HG03520 (cell line): ENCODE measurements around the gene LCP2.

ENCODE experiments used
- ATAC-seq: cut with Tn5 transposase; IDR thresholded peaks from one replicate; pipeline ENCODE4 v1.9.1; 2021; ENCODE audit warnings: mild to moderate bottlenecking, moderate library complexity; ENCODE audit not compliant: unreplicated experiment

LCP2 gene

GRCh38 chr5:170296935-170297588, 515 bp downstream of the LCP2 start:
- ATAC-seq, result peak; percentile 52

- ATAC-seq, result no peak
These were observed 1.3 kb downstream of the LCP2 start for GRCh38 chr5:170296036-170296934.

GRCh38 chr5:170294556-170294955, 3.0 kb downstream of the LCP2 start:
- no peak for ATAC-seq

GRCh38 chr5:170294057-170294456, 3.5 kb downstream of the LCP2 start:
- ATAC-seq, result no peak

GRCh38 chr5:170293273-170293672, 4.3 kb downstream of the LCP2 start:
- ATAC-seq, result peak; percentile 56

- no peak for ATAC-seq
These were observed 5.1 kb downstream of the LCP2 start for GRCh38 chr5:170292179-170293104.

GRCh38 chr5:170290498-170290897, 7.1 kb downstream of the LCP2 start:
- no peak for ATAC-seq

GRCh38 chr5:170289764-170290163, 7.8 kb downstream of the LCP2 start:
- ATAC-seq, result no peak

GRCh38 chr5:170289121-170289520, 8.5 kb downstream of the LCP2 start:
- ATAC-seq, result no peak

GRCh38 chr5:170288551-170288950, 9.0 kb downstream of the LCP2 start:
- no peak for ATAC-seq

GRCh38 chr5:170288151-170288550, 9.4 kb downstream of the LCP2 start:
- no peak for ATAC-seq

- ATAC-seq, result no peak
These were observed 10.0 kb downstream of the LCP2 start for GRCh38 chr5:170287532-170287931.

- ATAC-seq, result no peak
These were observed 11.1 kb downstream of the LCP2 start for GRCh38 chr5:170286386-170286925.

- ATAC-seq, result no peak
These were observed 12.4 kb downstream of the LCP2 start for GRCh38 chr5:170285181-170285580.

- no peak for ATAC-seq
These were observed 13.3 kb downstream of the LCP2 start for GRCh38 chr5:170284231-170284630.

- no peak for ATAC-seq
These were observed 14.3 kb downstream of the LCP2 start for GRCh38 chr5:170283296-170283695.

GRCh38 chr5:170280011-170280493, 17.5 kb downstream of the LCP2 start:
- no peak for ATAC-seq

- no peak for ATAC-seq
These were observed 18.1 kb downstream of the LCP2 start for GRCh38 chr5:170279459-170279817.

- peak; percentile 87 for ATAC-seq
These were observed 18.7 kb downstream of the LCP2 start for GRCh38 chr5:170278611-170279458.

GRCh38 chr5:170277867-170278281, 19.7 kb downstream of the LCP2 start:
- no peak for ATAC-seq
